ENCODE results near the gene METTL22.

DNA sequence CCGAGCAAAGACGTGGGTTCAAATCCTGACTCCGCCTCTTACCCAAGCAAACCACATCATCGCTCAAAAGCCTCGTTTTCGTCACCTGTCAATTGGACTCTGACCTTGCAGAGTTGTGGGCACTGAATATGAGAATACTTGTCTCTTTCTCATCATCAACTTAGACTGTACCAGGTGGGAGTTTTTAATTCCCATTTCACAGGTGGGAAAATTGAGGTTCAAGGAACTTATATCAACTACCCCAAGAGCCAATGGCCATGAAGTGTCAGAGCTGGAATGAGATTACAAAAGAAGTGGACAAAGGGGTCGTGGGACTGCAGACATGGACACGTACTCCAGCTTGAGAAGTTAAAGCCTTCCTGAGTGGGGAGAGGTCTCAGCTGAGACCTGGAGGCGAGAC is 41.9 kb upstream of the METTL22 start:
- TF ChIP-seq CTCF (IDR thresholded peaks at IDR 0.05): no peak
- TF ChIP-seq POLR2A (IDR thresholded peaks at IDR 0.05): no peak

Measured in prostate gland (tissue), 2 donors.